CD4-positive, alpha-beta T cell treated with Interleukin-12 subunit alpha and Interleukin-12 subunit beta, for 1 hour (primary cell): ENCODE data around the gene LMAN1.

Source experiments
- DNase-seq: peaks from one replicate; pipeline ENCODE4 v3.0.0-alpha.2; 2020

The LMAN1 gene

GRCh38 chr18:59359576-59359952 lies 499 bp upstream of the LMAN1 start:
- no peak for DNase-seq

- no peak for DNase-seq
Measured at GRCh38 chr18:59358414-59358711, 702 bp downstream of the LMAN1 start.

- DNase-seq, result peak; percentile 37
Measured at GRCh38 chr18:59357928-59358327, 1.1 kb downstream of the LMAN1 start.

GRCh38 chr18:59354731-59355130 lies 4.3 kb downstream of the LMAN1 start:
- no peak for DNase-seq

GRCh38 chr18:59353079-59353680 lies 5.9 kb downstream of the LMAN1 start:
- DNase-seq, result no peak

- no peak for DNase-seq
Measured at GRCh38 chr18:59352250-59352855, 6.7 kb downstream of the LMAN1 start.

- DNase-seq, result no peak
Measured at GRCh38 chr18:59345556-59345955, 13.5 kb downstream of the LMAN1 start.

GRCh38 chr18:59344996-59345395 lies 14.1 kb downstream of the LMAN1 start:
- DNase-seq, result no peak

GRCh38 chr18:59343926-59344325 lies 15.1 kb downstream of the LMAN1 start:
- DNase-seq, result no peak

- DNase-seq, result no peak
Measured at GRCh38 chr18:59340817-59341216, 18.2 kb downstream of the LMAN1 start.

GRCh38 chr18:59340312-59340711 lies 18.8 kb downstream of the LMAN1 start:
- DNase-seq, result no peak

- DNase-seq, result no peak
Measured at GRCh38 chr18:59332986-59333385, 26.1 kb downstream of the LMAN1 start.

GRCh38 chr18:59328683-59329082 lies 30.4 kb downstream of the LMAN1 start:
- no peak for DNase-seq

GRCh38 chr18:59325965-59326364 lies 33.1 kb downstream of the LMAN1 start:
- DNase-seq, result no peak

GRCh38 chr18:59324623-59324971 lies 34.5 kb downstream of the LMAN1 start:
- no peak for DNase-seq

GRCh38 chr18:59323931-59324622 lies 35.0 kb downstream of the LMAN1 start:
- DNase-seq, result no peak

- no peak for DNase-seq
Measured at GRCh38 chr18:59318460-59319050, 40.5 kb downstream of the LMAN1 start, which contains the start of gene CPLX4. Gene CPLX4 (minus strand): TSS chr18:59318649. CDS start chr18:59318462, 187 bp downstream.

GRCh38 chr18:59311631-59312030 lies 47.4 kb downstream of the LMAN1 start:
- no peak for DNase-seq

- DNase-seq, result no peak
Measured at GRCh38 chr18:59308938-59309260, 50.2 kb downstream of the LMAN1 start.

GRCh38 chr18:59308248-59308937 lies 50.7 kb downstream of the LMAN1 start:
- peak; percentile 55 for DNase-seq

- DNase-seq, result no peak
Measured at GRCh38 chr18:59306640-59307039, 52.4 kb downstream of the LMAN1 start.

GRCh38 chr18:59305295-59305694 lies 53.8 kb downstream of the LMAN1 start:
- DNase-seq, result no peak

- no peak for DNase-seq
Measured at GRCh38 chr18:59303656-59304195, 55.3 kb downstream of the LMAN1 start.

GRCh38 chr18:59303006-59303405 lies 56.1 kb downstream of the LMAN1 start:
- DNase-seq, result no peak
